ENCODE results near the gene TFEB.

The TFEB gene

GRCh38 chr6:41664271-41664670, 71.1 kb downstream of the TFEB start:
- Mint-ChIP-seq H3K9me3 (no peaks in the 10 kb centered on the region), H3K4me3 (no peak overlapping the region), H3K4me1 (ENCODE audit: low read depth) (no peaks in the 10 kb centered on the region), H3K27me3 (ENCODE audit: low read depth) (peaks cover 37% of the 10 kb centered on the region), H3K27ac (no peak overlapping the region), H3K36me3 (ENCODE audit: low read depth) (no peaks in the 10 kb centered on the region)

- H3K36me3 Mint-ChIP-seq (ENCODE audit: low read depth), result no peaks in the 10 kb centered on the region
- no peak overlapping the region for H3K4me3 Mint-ChIP-seq
- no peaks in the 10 kb centered on the region for H3K4me1 Mint-ChIP-seq (ENCODE audit: low read depth)
- H3K27ac Mint-ChIP-seq, result no peak overlapping the region
- peaks cover 38% of the 10 kb centered on the region for H3K27me3 Mint-ChIP-seq (ENCODE audit: low read depth)
- H3K9me3 Mint-ChIP-seq, result no peaks in the 10 kb centered on the region
Measured at GRCh38 chr6:41663568-41663967, 71.8 kb downstream of the TFEB start.

GRCh38 chr6:41659935-41660334, 75.5 kb downstream of the TFEB start:
- H3K27me3 Mint-ChIP-seq (ENCODE audit: low read depth), result peaks cover 32% of the 10 kb centered on the region
- no peaks in the 10 kb centered on the region for H3K9me3 Mint-ChIP-seq
- H3K4me1 Mint-ChIP-seq (ENCODE audit: low read depth), result peaks cover 3% of the 10 kb centered on the region
- H3K36me3 Mint-ChIP-seq (ENCODE audit: low read depth), result no peaks in the 10 kb centered on the region
- H3K4me3 Mint-ChIP-seq, result no peak overlapping the region
- H3K27ac Mint-ChIP-seq, result no peak overlapping the region

- peaks cover 31% of the 10 kb centered on the region for H3K27me3 Mint-ChIP-seq (ENCODE audit: low read depth)
- H3K9me3 Mint-ChIP-seq, result no peaks in the 10 kb centered on the region
- no peak overlapping the region for H3K4me3 Mint-ChIP-seq
- H3K36me3 Mint-ChIP-seq (ENCODE audit: low read depth), result no peaks in the 10 kb centered on the region
- no peak overlapping the region for H3K27ac Mint-ChIP-seq
- H3K4me1 Mint-ChIP-seq (ENCODE audit: low read depth), result peaks cover 3% of the 10 kb centered on the region
Measured at GRCh38 chr6:41658636-41659035, 76.8 kb downstream of the TFEB start.

GRCh38 chr6:41657131-41658094, 78.0 kb downstream of the TFEB start:
- Mint-ChIP-seq H3K27me3 (ENCODE audit: low read depth) (peaks cover 31% of the 10 kb centered on the region), H3K27ac (no peak overlapping the region), H3K4me3 (no peak overlapping the region), H3K4me1 (ENCODE audit: low read depth) (peaks cover 3% of the 10 kb centered on the region), H3K36me3 (ENCODE audit: low read depth) (no peaks in the 10 kb centered on the region), H3K9me3 (no peaks in the 10 kb centered on the region)

- peaks cover 3% of the 10 kb centered on the region for H3K4me1 Mint-ChIP-seq (ENCODE audit: low read depth)
- H3K27ac Mint-ChIP-seq, result no peak overlapping the region
- H3K4me3 Mint-ChIP-seq, result no peak overlapping the region
- no peaks in the 10 kb centered on the region for H3K9me3 Mint-ChIP-seq
- peaks cover 20% of the 10 kb centered on the region for H3K27me3 Mint-ChIP-seq (ENCODE audit: low read depth)
- H3K36me3 Mint-ChIP-seq (ENCODE audit: low read depth), result no peaks in the 10 kb centered on the region
Measured at GRCh38 chr6:41656002-41656691, 79.3 kb downstream of the TFEB start.

- peaks cover 3% of the 10 kb centered on the region for H3K4me1 Mint-ChIP-seq (ENCODE audit: low read depth)
- no peaks in the 10 kb centered on the region for H3K9me3 Mint-ChIP-seq
- H3K27ac Mint-ChIP-seq, result no peak overlapping the region
- peaks cover 15% of the 10 kb centered on the region for H3K27me3 Mint-ChIP-seq (ENCODE audit: low read depth)
- H3K36me3 Mint-ChIP-seq (ENCODE audit: low read depth), result no peaks in the 10 kb centered on the region
- H3K4me3 Mint-ChIP-seq, result no peak overlapping the region
Measured at GRCh38 chr6:41655646-41656001, 79.8 kb downstream of the TFEB start.

- no peaks in the 10 kb centered on the region for H3K36me3 Mint-ChIP-seq (ENCODE audit: low read depth)
- H3K4me1 Mint-ChIP-seq (ENCODE audit: low read depth), result peaks cover 3% of the 10 kb centered on the region
- no peak overlapping the region for H3K4me3 Mint-ChIP-seq
- no peaks in the 10 kb centered on the region for H3K9me3 Mint-ChIP-seq
- peaks cover 14% of the 10 kb centered on the region for H3K27me3 Mint-ChIP-seq (ENCODE audit: low read depth)
- H3K27ac Mint-ChIP-seq, result no peak overlapping the region
Measured at GRCh38 chr6:41655176-41655575, 80.2 kb downstream of the TFEB start.

- Mint-ChIP-seq H3K27ac (no peak overlapping the region), H3K27me3 (ENCODE audit: low read depth) (peaks cover 14% of the 10 kb centered on the region), H3K4me1 (ENCODE audit: low read depth) (peaks cover 3% of the 10 kb centered on the region), H3K4me3 (no peak overlapping the region), H3K9me3 (no peaks in the 10 kb centered on the region), H3K36me3 (ENCODE audit: low read depth) (no peaks in the 10 kb centered on the region)
Measured at GRCh38 chr6:41654698-41655151, 80.7 kb downstream of the TFEB start.

- Mint-ChIP-seq H3K27ac (no peak overlapping the region), H3K36me3 (ENCODE audit: low read depth) (no peaks in the 10 kb centered on the region), H3K27me3 (ENCODE audit: low read depth) (peaks cover 14% of the 10 kb centered on the region), H3K4me3 (no peak overlapping the region), H3K4me1 (ENCODE audit: low read depth) (peaks cover 3% of the 10 kb centered on the region), H3K9me3 (no peaks in the 10 kb centered on the region)
Measured at GRCh38 chr6:41654151-41654697, 81.2 kb downstream of the TFEB start.

GRCh38 chr6:41653691-41654090, 81.7 kb downstream of the TFEB start:
- Mint-ChIP-seq H3K36me3 (ENCODE audit: low read depth) (no peaks in the 10 kb centered on the region), H3K4me1 (ENCODE audit: low read depth) (peaks cover 3% of the 10 kb centered on the region), H3K27me3 (ENCODE audit: low read depth) (peaks cover 14% of the 10 kb centered on the region), H3K4me3 (no peak overlapping the region), H3K9me3 (no peaks in the 10 kb centered on the region), H3K27ac (no peak overlapping the region)

- Mint-ChIP-seq H3K36me3 (ENCODE audit: low read depth) (no peaks in the 10 kb centered on the region), H3K4me1 (ENCODE audit: low read depth) (peaks cover 3% of the 10 kb centered on the region), H3K27me3 (ENCODE audit: low read depth) (peaks cover 8% of the 10 kb centered on the region), H3K9me3 (no peaks in the 10 kb centered on the region), H3K27ac (no peak overlapping the region), H3K4me3 (no peak overlapping the region)
Measured at GRCh38 chr6:41652866-41653652, 82.3 kb downstream of the TFEB start.

GRCh38 chr6:41651962-41652657, 83.3 kb downstream of the TFEB start:
- Mint-ChIP-seq H3K4me1 (ENCODE audit: low read depth) (peaks cover 3% of the 10 kb centered on the region), H3K27ac (no peak overlapping the region), H3K9me3 (no peaks in the 10 kb centered on the region), H3K36me3 (ENCODE audit: low read depth) (no peaks in the 10 kb centered on the region), H3K4me3 (no peak overlapping the region), H3K27me3 (ENCODE audit: low read depth) (peaks cover 5% of the 10 kb centered on the region)
